Karpas-422 (cell line): ENCODE measurements around the gene CCDC27. TPM values are rescaled to one million over a fixed set of nuclear protein-coding genes. Genes with fewer than 3 reads are reported as not detected.
"Not testable (repeated sequence)": the region's sequence is repeated elsewhere in the genome, so short reads cannot be mapped to it uniquely, and the experiment has no call there.

ENCODE experiments used
- DNase-seq: peaks from one replicate; pipeline ENCODE4 v3.0.0-alpha.2; 2015
- H2AFZ ChIP-seq: fragments of 200-600 bp; sonication (generic); 2 replicates; pipeline ENCODE4 v1.6.1; 2014; ENCODE audit warnings: antibody characterized with exemption, low read length, mixed read lengths
- H3K27ac ChIP-seq: fragments of 200-600 bp; sonication (generic); 2 replicates; pipeline ENCODE4 v1.5.1; 2014; ENCODE audit warnings: mild to moderate bottlenecking, low read length, moderate library complexity
- H3K27me3 ChIP-seq: fragments of 200-600 bp; sonication (generic); 2 replicates; pipeline ENCODE4 v1.6.1; 2014; ENCODE audit warnings: low read length, mixed read lengths
- H3K36me3 ChIP-seq: fragments of 200-600 bp; sonication (generic); 2 replicates; pipeline ENCODE4 v1.6.1; 2014; ENCODE audit warnings: low read length, mixed read lengths; ENCODE audit not compliant: insufficient read depth
- H3K4me1 ChIP-seq: fragments of 200-600 bp; sonication (generic); 2 replicates; pipeline ENCODE4 v1.6.1; 2014; ENCODE audit warnings: mild to moderate bottlenecking, low read length, mixed read lengths
- H3K4me2 ChIP-seq: fragments of 200-600 bp; sonication (generic); 2 replicates; pipeline ENCODE4 v1.6.1; 2014; ENCODE audit warnings: low read length, low read depth, mild to moderate bottlenecking; ENCODE audit not compliant: poor library complexity, severe bottlenecking
- H3K4me3 ChIP-seq: fragments of 200-600 bp; sonication (generic); 2 replicates; pipeline ENCODE4 v1.5.1; 2014; ENCODE audit warnings: mild to moderate bottlenecking, antibody characterized with exemption, low read length, mixed read lengths
- H3K79me2 ChIP-seq: fragments of 200-600 bp; sonication (generic); 2 replicates; pipeline ENCODE4 v1.6.1; 2014; ENCODE audit warnings: mild to moderate bottlenecking, low read length, mixed read lengths
- H3K9ac ChIP-seq: fragments of 200-600 bp; sonication (generic); 2 replicates; pipeline ENCODE4 v1.6.0; 2014; ENCODE audit warnings: low read length
- H3K9me2 ChIP-seq: fragments of 200-600 bp; sonication (generic), shearing (Covaris generic); replicated peaks from 2 replicates; pipeline ENCODE4 v1.6.0; 2014; ENCODE audit warnings: mild to moderate bottlenecking, low read length, moderate library complexity; ENCODE audit not compliant: insufficient read depth
- H3K9me3 ChIP-seq: fragments of 300-700, 200-600 bp; sonication (generic); 2 replicates; pipeline ENCODE4 v1.6.1; 2014; ENCODE audit warnings: low read length, mixed read lengths
- H4K20me1 ChIP-seq: fragments of 200-600 bp; sonication (generic); 2 replicates; pipeline ENCODE4 v1.6.1; 2014; ENCODE audit warnings: mild to moderate bottlenecking, antibody characterized with exemption, low read length, low read depth; ENCODE audit not compliant: insufficient read depth
- total RNA-seq: library from RNA; depleted of rRNA; stranded (reverse); fragments of >200 nt; shearing (Covaris generic); gene quantifications from 2 replicates; pipeline ENCODE4 v1.2.3, GENCODE V29; 2014; ENCODE audit warnings: low replicate concordance

Gene CCDC27
- total RNA-seq, 1 experiment from 2014 or later = not detected

DNA sequence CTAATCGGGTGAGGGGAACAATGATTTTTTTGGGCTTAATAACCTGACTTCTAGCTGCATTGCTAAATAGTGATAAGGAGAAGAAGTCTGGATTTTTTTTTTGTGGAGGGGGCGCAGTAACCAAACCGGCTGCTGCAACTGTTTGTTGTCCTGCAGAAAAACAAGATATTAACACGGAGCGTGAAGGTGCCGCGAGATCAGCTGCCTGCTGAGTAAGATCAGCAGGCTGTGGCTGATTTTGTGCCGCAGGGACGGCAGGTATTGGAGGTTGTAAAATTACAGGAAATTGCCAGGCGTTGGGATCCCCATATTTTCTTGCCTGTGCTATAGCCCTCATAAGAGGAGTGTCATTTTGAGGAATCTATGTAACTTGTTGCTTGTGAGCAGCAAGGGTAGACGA is 52.8 kb downstream of the CCDC27 start:
- Histone ChIP-seq H3K9me3 (no peaks in the 10 kb centered on the region), H2AFZ (no peak overlapping the region)

GRCh38 chr1:3807769-3808168 is 55.5 kb downstream of the CCDC27 start:
- H3K4me2 ChIP-seq = no peak overlapping the region
- H3K9ac ChIP-seq = no peak overlapping the region
- H3K4me1 ChIP-seq = no peaks in the 10 kb centered on the region
- no peak overlapping the region for H3K27ac ChIP-seq
- H3K27me3 ChIP-seq = no peaks in the 10 kb centered on the region
- H3K79me2 ChIP-seq = no peaks in the 10 kb centered on the region
- H3K9me2 ChIP-seq = no peaks in the 10 kb centered on the region
- H3K4me3 ChIP-seq = no peak overlapping the region
- H2AFZ ChIP-seq = no peak overlapping the region
- no peak for DNase-seq
- H3K9me3 ChIP-seq = no peaks in the 10 kb centered on the region
- no peaks in the 10 kb centered on the region for H3K36me3 ChIP-seq
- H4K20me1 ChIP-seq = no peaks in the 10 kb centered on the region

More for the DNA sequence above, 52.8 kb downstream of the CCDC27 start:
- H3K27ac ChIP-seq = no peak overlapping the region
- H3K4me1 ChIP-seq = no peaks in the 10 kb centered on the region
- H3K9ac ChIP-seq = no peak overlapping the region
- no peak overlapping the region for H3K4me2 ChIP-seq
- no peak for DNase-seq
- no peak overlapping the region for H3K4me3 ChIP-seq
- 0 out of 2 replicates have a peak, but pooled peaks cover 3% of the 10 kb centered on the region for H3K27me3 ChIP-seq
- H3K79me2 ChIP-seq = no peaks in the 10 kb centered on the region
- no peaks in the 10 kb centered on the region for H3K9me2 ChIP-seq
- no peaks in the 10 kb centered on the region for H3K36me3 ChIP-seq
- H4K20me1 ChIP-seq = no peaks in the 10 kb centered on the region

GRCh38 chr1:3809680-3810079 is 57.4 kb downstream of the CCDC27 start:
- no peak overlapping the region for H3K27ac ChIP-seq
- H2AFZ ChIP-seq = no peak overlapping the region
- no peaks in the 10 kb centered on the region for H3K9me3 ChIP-seq
- no peaks in the 10 kb centered on the region for H3K36me3 ChIP-seq
- no peak overlapping the region for H3K9ac ChIP-seq
- no peaks in the 10 kb centered on the region for H4K20me1 ChIP-seq
- no peak overlapping the region for H3K4me3 ChIP-seq
- H3K27me3 ChIP-seq = no peaks in the 10 kb centered on the region
- no peak for DNase-seq
- no peaks in the 10 kb centered on the region for H3K79me2 ChIP-seq
- H3K4me2 ChIP-seq = no peak overlapping the region
- H3K9me2 ChIP-seq = no peaks in the 10 kb centered on the region
- H3K4me1 ChIP-seq = no peaks in the 10 kb centered on the region

DNA sequence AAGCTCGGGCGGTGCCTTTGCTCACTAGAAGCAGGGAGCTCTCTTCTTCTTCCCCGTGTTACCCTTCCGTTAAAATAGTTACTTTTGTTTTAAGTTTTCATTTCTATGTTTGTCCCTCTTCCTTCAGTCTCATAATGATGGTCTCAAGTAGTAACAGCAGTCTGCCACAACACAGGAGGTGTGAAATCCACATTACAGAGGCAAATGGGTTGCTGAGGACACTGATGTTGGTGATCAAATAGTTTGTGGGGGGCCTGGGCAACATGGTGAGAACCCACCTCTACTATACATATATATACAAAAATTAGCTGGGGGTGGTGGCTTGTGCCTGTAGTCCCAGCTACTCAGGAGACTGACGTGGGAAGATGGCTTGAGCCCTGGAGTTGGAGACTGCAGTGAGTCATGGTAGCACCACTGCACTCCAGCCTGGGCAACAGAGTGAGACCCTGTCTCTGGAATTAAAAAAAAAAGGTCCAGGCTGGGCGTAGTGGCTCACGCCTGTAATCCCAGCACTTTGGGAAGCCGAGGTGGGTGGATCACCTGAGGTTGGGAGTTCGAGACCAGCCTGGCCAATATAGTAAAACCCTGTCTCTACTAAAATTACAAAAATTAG is 58.0 kb downstream of the CCDC27 start:
- H3K27me3 ChIP-seq, H2AFZ ChIP-seq: not testable (repeated sequence)

DNA sequence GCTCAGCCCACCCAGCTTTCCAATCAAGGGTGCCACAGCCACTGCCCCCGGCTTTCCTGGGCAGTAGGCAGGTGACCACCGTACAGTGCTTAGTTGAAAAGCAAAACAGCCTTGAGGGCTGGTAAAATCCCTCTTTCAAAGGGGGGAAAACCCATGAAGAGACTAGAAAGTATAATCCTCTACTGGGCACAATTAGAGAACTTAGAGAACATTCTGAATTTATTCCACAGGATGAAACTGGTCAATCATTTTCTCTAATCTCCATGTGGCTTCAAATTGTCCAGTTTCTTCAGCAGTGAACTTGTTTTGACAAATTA is 59.3 kb downstream of the CCDC27 start:
- H3K27ac ChIP-seq = no peak overlapping the region
- no peaks in the 10 kb centered on the region for H3K9me3 ChIP-seq
- no peak for DNase-seq
- no peak overlapping the region for H3K4me3 ChIP-seq
- H3K9ac ChIP-seq = no peak overlapping the region
- H3K79me2 ChIP-seq = no peaks in the 10 kb centered on the region
- H3K27me3 ChIP-seq = no peaks in the 10 kb centered on the region
- H4K20me1 ChIP-seq = no peaks in the 10 kb centered on the region
- H3K9me2 ChIP-seq = no peaks in the 10 kb centered on the region
- H2AFZ ChIP-seq = no peak overlapping the region
- no peaks in the 10 kb centered on the region for H3K4me1 ChIP-seq
- no peak overlapping the region for H3K4me2 ChIP-seq
- no peaks in the 10 kb centered on the region for H3K36me3 ChIP-seq

More for the DNA sequence above, 58.0 kb downstream of the CCDC27 start:
- H3K4me1 ChIP-seq, H3K9me2 ChIP-seq, DNase-seq, H3K79me2 ChIP-seq, H4K20me1 ChIP-seq, H3K9me3 ChIP-seq, H3K36me3 ChIP-seq, H3K4me3 ChIP-seq, H3K27ac ChIP-seq, H3K4me2 ChIP-seq, H3K9ac ChIP-seq: not testable (repeated sequence)

GRCh38 chr1:3814065-3814464 is 61.8 kb downstream of the CCDC27 start:
- no peak overlapping the region for H3K4me2 ChIP-seq
- no peak for DNase-seq
- H4K20me1 ChIP-seq = no peaks in the 10 kb centered on the region
- H3K79me2 ChIP-seq = no peaks in the 10 kb centered on the region
- no peaks in the 10 kb centered on the region for H3K36me3 ChIP-seq
- no peaks in the 10 kb centered on the region for H3K4me1 ChIP-seq
- no peak overlapping the region for H3K9ac ChIP-seq
- no peak overlapping the region for H3K27ac ChIP-seq
- H3K4me3 ChIP-seq = no peak overlapping the region
- H3K9me3 ChIP-seq = no peaks in the 10 kb centered on the region
- no peaks in the 10 kb centered on the region for H3K9me2 ChIP-seq
- no peaks in the 10 kb centered on the region for H3K27me3 ChIP-seq
- H2AFZ ChIP-seq = no peak overlapping the region

DNA sequence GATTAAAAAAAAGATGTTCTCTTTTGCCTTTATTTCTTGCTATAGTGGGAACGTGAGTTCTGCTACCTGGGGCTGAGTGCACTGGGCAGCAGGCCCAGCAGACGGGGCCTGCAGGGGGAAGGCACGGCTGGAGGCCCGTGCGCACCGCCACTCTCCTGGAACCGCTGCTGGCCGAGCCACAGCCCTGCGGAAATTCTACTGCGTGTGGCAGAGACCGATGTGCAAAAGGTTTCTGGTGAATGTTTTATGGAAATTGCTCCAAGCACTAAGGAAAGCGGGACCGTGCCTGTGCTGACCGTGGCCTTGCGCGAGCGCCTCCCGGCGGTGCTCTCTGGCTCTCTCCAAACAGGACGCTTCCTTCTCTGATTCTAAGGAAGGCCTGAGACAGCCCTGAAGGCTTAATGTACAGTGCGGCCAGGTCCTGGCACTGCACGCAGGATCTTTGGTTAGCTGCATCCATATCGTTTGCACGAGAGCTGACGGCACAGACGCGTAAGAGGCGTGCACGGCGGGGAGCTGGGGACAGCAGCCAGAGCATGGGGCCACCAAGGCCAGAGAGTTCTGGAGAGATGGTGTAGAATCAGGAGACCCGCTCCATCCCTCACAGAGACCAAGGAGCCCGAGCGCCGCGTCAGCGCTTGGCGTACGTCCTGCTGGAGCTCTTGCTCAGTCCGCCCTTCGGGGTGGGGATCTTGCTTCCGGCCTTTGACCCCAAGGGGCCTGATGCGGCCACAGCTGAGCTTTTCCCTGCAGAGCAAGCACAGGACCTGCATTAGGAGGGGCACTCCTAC is 62.7 kb downstream of the CCDC27 start:
- Histone ChIP-seq H4K20me1 (no peaks in the 10 kb centered on the region), H3K4me2 (no peak overlapping the region), H3K4me1 (no peaks in the 10 kb centered on the region), H2AFZ (no peak overlapping the region), H3K9me2 (no peaks in the 10 kb centered on the region), H3K36me3 (no peaks in the 10 kb centered on the region), H3K9ac (no peak overlapping the region), H3K4me3 (no peak overlapping the region), H3K27ac (no peak overlapping the region), H3K79me2 (no peaks in the 10 kb centered on the region), H3K27me3 (no peaks in the 10 kb centered on the region), H3K9me3 (no peaks in the 10 kb centered on the region)
- no peak for DNase-seq

- H3K27ac ChIP-seq = no peak overlapping the region
- H4K20me1 ChIP-seq = no peaks in the 10 kb centered on the region
- H3K36me3 ChIP-seq = no peaks in the 10 kb centered on the region
- no peaks in the 10 kb centered on the region for H3K9me2 ChIP-seq
- no peak overlapping the region for H3K4me3 ChIP-seq
- H3K27me3 ChIP-seq = no peaks in the 10 kb centered on the region
- H3K4me1 ChIP-seq = no peaks in the 10 kb centered on the region
- H3K4me2 ChIP-seq = no peak overlapping the region
- no peak overlapping the region for H2AFZ ChIP-seq
- DNase-seq = no peak
- no peak overlapping the region for H3K9ac ChIP-seq
- H3K79me2 ChIP-seq = no peaks in the 10 kb centered on the region
- H3K9me3 ChIP-seq = no peaks in the 10 kb centered on the region
Observed at GRCh38 chr1:3816331-3817137, 64.3 kb downstream of the CCDC27 start.
